ENCODE data around the gene MAP3K6.

- TF ChIP-seq CTCF (conservative IDR thresholded peaks at IDR 0.05) (no peak; the same call in 1 of the 2 replicates), EZH2 (IDR thresholded peaks at IDR 0.05; ENCODE audit: low read depth) (no peak)
These were observed 35.6 kb upstream of the MAP3K6 start for GRCh38 chr1:27402349-27402754.

All from PC-9 (cell line).